GM12891 (cell line): ENCODE results near the gene GALNT13.

ENCODE experiments used
- PAX5 ChIP-seq: IDR thresholded peaks from 2 replicates; pipeline ENCODE4 v1.6.1; 2011; ENCODE audit warnings: low read length, moderate library complexity, mild to moderate bottlenecking; ENCODE audit not compliant: insufficient read depth, severe bottlenecking
- POLR2A ChIP-seq: IDR thresholded peaks from 2 replicates; pipeline ENCODE4 v1.6.1; 2011; ENCODE audit warnings: low read depth, low read length, control low read depth
- POLR2AphosphoS5 ChIP-seq: IDR thresholded peaks from 2 replicates; pipeline ENCODE4 v1.6.1; 2011; ENCODE audit warnings: low read depth, low read length, control low read depth
- POU2F2 ChIP-seq: IDR thresholded peaks from 2 replicates; pipeline ENCODE4 v1.6.1; 2011; ENCODE audit warnings: low read depth, mild to moderate bottlenecking, control low read depth, low read length, moderate library complexity
- SPI1 ChIP-seq: IDR thresholded peaks from 2 replicates; pipeline ENCODE4 v1.6.1; 2011; ENCODE audit warnings: low read depth, low read length, control low read depth
- TAF1 ChIP-seq: IDR thresholded peaks from 2 replicates; pipeline ENCODE4 v1.6.1; 2011; ENCODE audit warnings: low read depth, low read length, control low read depth

DNA sequence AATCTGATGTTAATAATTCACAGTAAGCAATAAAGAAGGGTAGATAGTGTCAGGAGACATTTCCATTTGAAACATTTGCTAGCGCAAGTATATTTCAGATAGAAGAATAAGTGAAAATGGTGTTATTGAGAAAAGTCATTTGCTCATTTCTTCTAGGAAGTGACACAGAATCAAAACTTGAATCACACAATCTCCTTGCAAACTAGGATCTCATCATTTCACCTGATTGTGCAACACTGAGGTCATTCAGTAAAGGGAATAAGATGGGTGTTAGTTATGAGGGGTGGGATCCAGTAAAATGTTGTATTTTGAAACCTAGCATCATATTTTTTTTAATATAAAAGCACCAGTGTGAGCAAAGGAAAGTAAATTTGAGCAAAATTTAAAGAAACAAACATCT lies 618.8 kb downstream of the GALNT13 start:
- TF ChIP-seq POLR2A (no peak), POLR2AphosphoS5 (no peak), TAF1 (no peak), POU2F2 (no peak), SPI1 (no peak), PAX5 (no peak)
